ENCODE measurements around the gene LCE6A. TPM values are rescaled to one million over a fixed set of nuclear protein-coding genes. Genes with fewer than 3 reads are reported as not detected.

Gene LCE6A
- total RNA-seq, 1 experiment from 2014 or later = not detected

DNA sequence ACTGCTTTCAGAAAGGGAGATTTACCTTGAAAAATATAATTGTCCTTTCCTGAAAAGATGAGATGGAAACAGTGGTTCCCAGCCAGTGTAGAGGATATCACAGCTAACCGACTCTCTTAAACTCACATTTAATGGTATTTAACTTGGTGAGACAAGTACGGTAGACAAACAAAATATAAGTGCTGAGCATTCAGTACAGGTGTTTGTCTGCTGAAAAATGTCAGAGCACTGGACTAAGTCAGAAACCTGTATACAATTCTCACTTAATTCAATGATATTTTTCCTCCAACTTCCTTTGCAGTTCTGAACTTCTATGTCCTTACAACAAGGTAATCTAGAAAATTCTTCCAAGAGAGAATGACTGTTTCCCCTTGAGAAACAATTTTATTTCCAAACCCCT lies 31.0 kb upstream of the LCE6A start, which contains the start of gene LCE1B:
Gene LCE1B (plus strand): TSS at position 301 of the 400 bp plus-strand sequence. CDS start 476 bp downstream, outside the sequence.
- ChIA-PET POLR2A (no interaction called here), CTCF (no interaction called here)
- H3K4me3 Mint-ChIP-seq (ENCODE audit: unreplicated experiment) = no peak within 1 kb of the TSS
- H3K27me3 Mint-ChIP-seq (ENCODE audit: insufficient read depth, unreplicated experiment) = peaks cover 13% of the 10 kb centered on the region
- H3K4me1 Mint-ChIP-seq (ENCODE audit: low read depth, unreplicated experiment) = no peaks in the 10 kb centered on the region
- no peak for TF ChIP-seq CTCF (IDR thresholded peaks at IDR 0.05; ENCODE audit: insufficient read depth in 1 of 2, low read depth in 1 of 2, low read length in 1 of 2, severe bottlenecking in 1 of 2, unreplicated experiment in 1 of 2)
- intact Hi-C loops (cut with micrococcal nuclease; ENCODE audit: unreplicated experiment) = no loop called here
- BruUV-seq (replicated peaks) = no TSS peak
- no peak within 1 kb of the TSS for H3K27ac Mint-ChIP-seq (ENCODE audit: unreplicated experiment)
- no peak for DNase-seq
- H3K9me3 Mint-ChIP-seq (ENCODE audit: unreplicated experiment) = no peaks in the 10 kb centered on the region
- H3K4me3 ChIP-seq (ENCODE audit: low read depth, low read length) = no peak within 1 kb of the TSS
- H3K27me3 ChIP-seq (replicated peaks; ENCODE audit: control insufficient read depth, insufficient read depth, low read length) = no peaks in the 10 kb centered on the region
- H3K4me1 ChIP-seq = no peaks in the 10 kb centered on the region
- H3K9me3 ChIP-seq = no peaks in the 10 kb centered on the region
- H3K36me3 Mint-ChIP-seq (ENCODE audit: insufficient read depth, unreplicated experiment) = no peaks in the 10 kb centered on the region
- H3K36me3 ChIP-seq (ENCODE audit: control insufficient read depth, insufficient read depth, low read length) = no peaks in the 10 kb centered on the region

DNA sequence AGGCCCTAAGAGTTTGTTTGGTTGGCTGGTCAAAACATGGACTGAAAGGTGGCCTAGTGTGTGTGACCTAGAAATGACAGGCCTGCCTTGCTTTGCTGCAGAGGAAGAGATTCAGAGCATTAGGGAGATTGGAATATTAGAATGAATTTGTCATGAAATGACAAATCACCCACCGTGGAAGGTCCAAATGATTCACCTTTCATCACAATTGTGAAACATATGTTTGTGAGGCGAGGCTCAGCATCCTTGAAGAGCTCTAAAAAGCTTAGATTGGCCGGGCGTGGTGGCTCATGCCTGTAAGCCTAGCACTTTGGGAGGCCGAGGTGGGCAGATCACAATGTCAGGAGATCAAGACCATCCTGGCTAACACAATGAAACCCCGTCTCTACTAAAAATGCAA lies 25.3 kb upstream of the LCE6A start:
- H3K9me3 ChIP-seq = no peaks in the 10 kb centered on the region
- POLR2A ChIA-PET = no interaction called here
- TF ChIP-seq CTCF (IDR thresholded peaks at IDR 0.05; ENCODE audit: insufficient read depth in 1 of 2, low read depth in 1 of 2, low read length in 1 of 2, severe bottlenecking in 1 of 2, unreplicated experiment in 1 of 2) = no peak
- Mint-ChIP-seq H3K9me3 (ENCODE audit: unreplicated experiment) (no peaks in the 10 kb centered on the region), H3K27ac (ENCODE audit: unreplicated experiment) (no peak overlapping the region), H3K4me3 (ENCODE audit: unreplicated experiment) (no peak overlapping the region), H3K27me3 (ENCODE audit: insufficient read depth, unreplicated experiment) (peaks cover 3% of the 10 kb centered on the region), H3K4me1 (ENCODE audit: low read depth, unreplicated experiment) (no peaks in the 10 kb centered on the region), H3K36me3 (ENCODE audit: insufficient read depth, unreplicated experiment) (no peaks in the 10 kb centered on the region)
- no peak overlapping the region for H3K4me3 ChIP-seq (ENCODE audit: low read depth, low read length)
- H3K27me3 ChIP-seq (replicated peaks; ENCODE audit: control insufficient read depth, insufficient read depth, low read length) = no peaks in the 10 kb centered on the region
- no TSS peak for BruUV-seq (replicated peaks)
- no peak for DNase-seq
- CTCF ChIA-PET = no interaction called here
- H3K4me1 ChIP-seq = no peaks in the 10 kb centered on the region
- no peaks in the 10 kb centered on the region for H3K36me3 ChIP-seq (ENCODE audit: control insufficient read depth, insufficient read depth, low read length)
- intact Hi-C loops (cut with micrococcal nuclease; ENCODE audit: unreplicated experiment) = no loop called here

- POLR2A ChIA-PET = no interaction called here
- Mint-ChIP-seq H3K9me3 (ENCODE audit: unreplicated experiment) (no peaks in the 10 kb centered on the region), H3K4me3 (ENCODE audit: unreplicated experiment) (no peak overlapping the region), H3K4me1 (ENCODE audit: low read depth, unreplicated experiment) (no peaks in the 10 kb centered on the region), H3K27me3 (ENCODE audit: insufficient read depth, unreplicated experiment) (peaks cover 19% of the 10 kb centered on the region), H3K36me3 (ENCODE audit: insufficient read depth, unreplicated experiment) (no peaks in the 10 kb centered on the region), H3K27ac (ENCODE audit: unreplicated experiment) (no peak overlapping the region)
- CTCF ChIA-PET = no interaction called here
- no peak for DNase-seq
- H3K36me3 ChIP-seq (ENCODE audit: control insufficient read depth, insufficient read depth, low read length) = no peaks in the 10 kb centered on the region
- no peak for TF ChIP-seq CTCF (IDR thresholded peaks at IDR 0.05; ENCODE audit: insufficient read depth in 1 of 2, low read depth in 1 of 2, low read length in 1 of 2, severe bottlenecking in 1 of 2, unreplicated experiment in 1 of 2)
- intact Hi-C loops (cut with micrococcal nuclease; ENCODE audit: unreplicated experiment) = no loop called here
- H3K27me3 ChIP-seq (replicated peaks; ENCODE audit: control insufficient read depth, insufficient read depth, low read length) = no peaks in the 10 kb centered on the region
- no TSS peak for BruUV-seq (replicated peaks)
- no peaks in the 10 kb centered on the region for H3K4me1 ChIP-seq
- no peak overlapping the region for H3K4me3 ChIP-seq (ENCODE audit: low read depth, low read length)
- H3K9me3 ChIP-seq = no peaks in the 10 kb centered on the region
Observed at GRCh38 chr1:152823294-152823693, 19.4 kb upstream of the LCE6A start.
